H1 (cell line): ENCODE data around the gene H2BK1.

Source experiments
- CTCF ChIP-seq, 3 experiments: IDR thresholded peaks; 1 replicate in 2 of 3; 2 replicates in 1 of 3; pipeline versions ENCODE4 v1.5.1 to v1.6.1; 2011; ENCODE audit warnings: low read length in 3 of 3, mild to moderate bottlenecking in 3 of 3, inconsistent platforms in 2 of 3, low read depth in 1 of 3, moderate library complexity in 1 of 3; ENCODE audit not compliant: insufficient read depth in 1 of 3; ENCODE audit errors: control extremely low read depth in 1 of 3
- EP300 ChIP-seq, 2 experiments: IDR thresholded peaks; 1 replicate in 1 of 2; 2 replicates in 1 of 2; pipeline ENCODE4 v1.6.1; 2011 to 2012; ENCODE audit warnings: low read depth in 2 of 2, low read length in 2 of 2, mild to moderate bottlenecking in 2 of 2, borderline replicate concordance in 1 of 2, inconsistent platforms in 1 of 2, moderate library complexity in 1 of 2
- GTF2F1 ChIP-seq: IDR thresholded peaks from 2 replicates; pipeline ENCODE4 v1.6.1; 2012; ENCODE audit warnings: low read depth, low read length, improper control_type of control experiment, borderline replicate concordance
- RBBP5 ChIP-seq: IDR thresholded peaks from 2 replicates; pipeline ENCODE4 v1.7.1; 2012; ENCODE audit warnings: low read depth, mild to moderate bottlenecking, inconsistent platforms, low read length, moderate library complexity, borderline replicate concordance
- RNF2 ChIP-seq: fragments of 200-900, 300-1000 bp; sonication (generic); IDR thresholded peaks from 2 replicates; pipeline ENCODE4 v1.7.1; 2016; ENCODE audit warnings: borderline replicate concordance, low read depth, mild to moderate bottlenecking, antibody characterized with exemption, low read length; ENCODE audit not compliant: poor library complexity, severe bottlenecking; ENCODE audit errors: missing control alignments
- TEAD4 ChIP-seq: IDR thresholded peaks from 2 replicates; pipeline ENCODE4 v1.6.1; 2012; ENCODE audit warnings: low read depth, low read length, inconsistent platforms, mixed read lengths
- TF ChIP-seq, protein P1 (sequence below): IDR thresholded peaks from 2 replicates; pipeline ENCODE4 v1.6.1; 2011; ENCODE audit warnings: low read length, improper control_type of control experiment

DNA sequence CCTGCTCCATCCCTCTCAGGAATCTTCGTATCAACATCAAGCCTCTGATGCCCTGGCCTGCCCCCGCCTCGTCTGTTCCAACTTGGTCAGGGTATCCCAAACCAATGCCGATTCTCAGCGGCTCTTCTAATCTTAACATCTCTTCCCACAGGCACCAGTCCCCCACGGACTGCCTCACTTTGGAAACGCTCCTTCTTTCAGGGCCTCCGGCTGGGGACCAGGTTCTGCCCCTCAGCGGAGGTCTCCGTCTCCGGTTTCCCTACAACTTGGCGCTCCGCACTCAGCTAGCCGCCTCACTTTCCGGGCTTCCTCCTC lies 16.2 kb upstream of the H2BK1 start:
- TF ChIP-seq RBBP5 = peak; percentile 37; the same call in 1 of the 2 replicates
- TF ChIP-seq EP300 (IDR thresholded peaks at IDR 0.05; ENCODE audit: borderline replicate concordance in 1 of 2, low read depth in 2 of 2, low read length in 2 of 2) = no peak
- no peak for TF ChIP-seq CTCF (IDR thresholded peaks at IDR 0.05; ENCODE audit: control extremely low read depth in 1 of 3, insufficient read depth in 1 of 3, low read depth in 1 of 3, low read length in 3 of 3)
- TF ChIP-seq RNF2 = no peak
- TF ChIP-seq TEAD4 = no peak
- no peak for TF ChIP-seq GTF2F1
- TF ChIP-seq, protein P1, sequence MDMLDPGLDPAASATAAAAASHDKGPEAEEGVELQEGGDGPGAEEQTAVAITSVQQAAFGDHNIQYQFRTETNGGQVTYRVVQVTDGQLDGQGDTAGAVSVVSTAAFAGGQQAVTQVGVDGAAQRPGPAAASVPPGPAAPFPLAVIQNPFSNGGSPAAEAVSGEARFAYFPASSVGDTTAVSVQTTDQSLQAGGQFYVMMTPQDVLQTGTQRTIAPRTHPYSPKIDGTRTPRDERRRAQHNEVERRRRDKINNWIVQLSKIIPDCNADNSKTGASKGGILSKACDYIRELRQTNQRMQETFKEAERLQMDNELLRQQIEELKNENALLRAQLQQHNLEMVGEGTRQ = no peak
